ENCODE results near the gene SGPL1. TPM values are rescaled to one million over a fixed set of nuclear protein-coding genes. Genes with fewer than 3 reads are reported as not detected.

The SGPL1 gene
- total RNA-seq, 1 experiment from 2014 or later = 52.6 TPM

- H3K23me2 ChIP-seq (ENCODE audit: insufficient read length, low read depth, low read length, poor library complexity, severe bottlenecking) = no peaks in the 10 kb centered on the region
- no peak overlapping the region for H3K27ac ChIP-seq (ENCODE audit: insufficient read length, low read depth, low read length)
- Mint-ChIP-seq H3K9me3 (no peaks in the 10 kb centered on the region), H3K27me3 (ENCODE audit: low read depth) (peaks cover 4% of the 10 kb centered on the region; the same call in 1 of the 2 replicates), H3K4me1 (no peaks in the 10 kb centered on the region), H3K27ac (no peak overlapping the region; a peak in 1 of 7 replicates), H3K4me3 (no peak overlapping the region), H3K36me3 (ENCODE audit: insufficient read depth in 1 of 3, low read depth in 3 of 3) (no peaks in the 10 kb centered on the region)
- H3K4me2 ChIP-seq (ENCODE audit: insufficient read depth, insufficient read length, low read length) = no peak overlapping the region
- no peak overlapping the region for H4K5ac ChIP-seq (ENCODE audit: insufficient read length, low read depth, low read length)
- H3K23ac ChIP-seq (ENCODE audit: insufficient read length, low read depth, low read length) = no peak overlapping the region
- no peaks in the 10 kb centered on the region for H4K20me1 ChIP-seq (ENCODE audit: control insufficient read depth, insufficient read depth, insufficient read length)
- no peak overlapping the region for H3K14ac ChIP-seq (ENCODE audit: insufficient read depth, low read length)
- H2BK12ac ChIP-seq (ENCODE audit: insufficient read length, low read depth, low read length) = no peak overlapping the region
- H2BK20ac ChIP-seq (ENCODE audit: low read depth, low read length, poor library complexity, severe bottlenecking) = no peak overlapping the region
- no peak overlapping the region for H2BK5ac ChIP-seq (ENCODE audit: insufficient read length, low read length)
- no peaks in the 10 kb centered on the region for H3K79me1 ChIP-seq (ENCODE audit: insufficient read depth, low read depth, low read length, poor library complexity, severe bottlenecking)
- no peaks in the 10 kb centered on the region for H3K79me2 ChIP-seq (ENCODE audit: insufficient read depth, low read length)
- H3K56ac ChIP-seq (ENCODE audit: insufficient read length, low read depth, low read length) = no peak overlapping the region
- H4K8ac ChIP-seq (replicated peaks; ENCODE audit: insufficient read length, low read depth, low read length) = no peak overlapping the region
- H3T11ph ChIP-seq (ENCODE audit: low read length) = no peak overlapping the region
- H3K9me3 ChIP-seq (ENCODE audit: control insufficient read depth, low read depth, low read length) = no peaks in the 10 kb centered on the region
- no peaks in the 10 kb centered on the region for H3K4me1 ChIP-seq (ENCODE audit: insufficient read depth, low read length)
- no peak overlapping the region for H2AFZ ChIP-seq (ENCODE audit: low read length)
- no peak overlapping the region for H2BK15ac ChIP-seq (ENCODE audit: low read depth, low read length)
- H3K18ac ChIP-seq (ENCODE audit: insufficient read length, low read depth, low read length) = no peak overlapping the region
- DNase-seq = no peak
- no peak overlapping the region for H2AK5ac ChIP-seq (ENCODE audit: insufficient read length, low read length)
- no peak overlapping the region for H2BK120ac ChIP-seq (ENCODE audit: low read depth, low read length, poor library complexity, severe bottlenecking)
- H3K4ac ChIP-seq (ENCODE audit: low read depth, low read length) = no peak overlapping the region
- TF ChIP-seq CTCF (conservative IDR thresholded peaks at IDR 0.05) = no peak
- no peak overlapping the region for H3K9ac ChIP-seq (ENCODE audit: extremely low read depth, insufficient read length, low read length)
- no peaks in the 10 kb centered on the region for H3K27me3 ChIP-seq (ENCODE audit: insufficient read depth, low read length)
- H4K91ac ChIP-seq (ENCODE audit: insufficient read length, low read depth, low read length) = no peak overlapping the region
- no CpG with 5 or more reads among the region's 5 CpGs for WGBS (ENCODE audit: extremely low coverage, insufficient read length, low lambda C conversion rate)
Observed at GRCh38 chr10:70786799-70787415, 28.8 kb upstream of the SGPL1 start.
